DOHH2 (cell line): ENCODE measurements around the gene SH3PXD2A.

Source experiments
- EZH2phosphoT487 ChIP-seq: fragments of 200-600 bp; sonication (generic); IDR thresholded peaks from 2 replicates; pipeline ENCODE4 v1.6.1; 2017; ENCODE audit warnings: borderline replicate concordance, mild to moderate bottlenecking, antibody characterized with exemption, low read length, moderate library complexity, mixed read lengths
- TF ChIP-seq, protein P1 (sequence below): fragments of 200-600 bp; sonication (generic); IDR thresholded peaks from one replicate; pipeline ENCODE4 v1.5.1; 2014; ENCODE audit warnings: antibody characterized with exemption, mild to moderate bottlenecking, low read depth, low read length; ENCODE audit not compliant: poor library complexity, severe bottlenecking

DNA sequence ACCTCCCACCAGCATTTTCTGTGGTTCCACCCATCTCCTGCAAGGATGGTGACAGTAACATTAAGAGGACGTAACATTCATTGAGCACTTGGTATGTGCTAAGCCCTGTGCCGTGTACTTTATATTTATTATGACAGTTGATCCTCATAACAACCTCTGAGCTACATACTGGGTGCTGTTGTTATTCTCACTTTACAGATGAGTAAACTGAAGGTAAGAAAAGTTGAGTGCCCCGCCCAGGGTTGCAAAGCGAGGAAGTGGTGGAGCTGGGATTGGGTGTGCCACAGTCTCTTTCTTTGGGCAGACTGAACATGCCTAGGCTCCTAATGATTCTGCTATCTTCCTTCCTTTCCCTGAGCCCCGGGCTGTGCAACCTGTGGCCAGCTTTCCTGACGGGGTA is 107.4 kb downstream of the SH3PXD2A start:
- TF ChIP-seq, protein P1, sequence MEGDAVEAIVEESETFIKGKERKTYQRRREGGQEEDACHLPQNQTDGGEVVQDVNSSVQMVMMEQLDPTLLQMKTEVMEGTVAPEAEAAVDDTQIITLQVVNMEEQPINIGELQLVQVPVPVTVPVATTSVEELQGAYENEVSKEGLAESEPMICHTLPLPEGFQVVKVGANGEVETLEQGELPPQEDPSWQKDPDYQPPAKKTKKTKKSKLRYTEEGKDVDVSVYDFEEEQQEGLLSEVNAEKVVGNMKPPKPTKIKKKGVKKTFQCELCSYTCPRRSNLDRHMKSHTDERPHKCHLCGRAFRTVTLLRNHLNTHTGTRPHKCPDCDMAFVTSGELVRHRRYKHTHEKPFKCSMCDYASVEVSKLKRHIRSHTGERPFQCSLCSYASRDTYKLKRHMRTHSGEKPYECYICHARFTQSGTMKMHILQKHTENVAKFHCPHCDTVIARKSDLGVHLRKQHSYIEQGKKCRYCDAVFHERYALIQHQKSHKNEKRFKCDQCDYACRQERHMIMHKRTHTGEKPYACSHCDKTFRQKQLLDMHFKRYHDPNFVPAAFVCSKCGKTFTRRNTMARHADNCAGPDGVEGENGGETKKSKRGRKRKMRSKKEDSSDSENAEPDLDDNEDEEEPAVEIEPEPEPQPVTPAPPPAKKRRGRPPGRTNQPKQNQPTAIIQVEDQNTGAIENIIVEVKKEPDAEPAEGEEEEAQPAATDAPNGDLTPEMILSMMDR: no peak
- no peak for TF ChIP-seq EZH2phosphoT487
